Ishikawa (cell line): ENCODE data around the gene UBE2C.

ENCODE experiments used
- CEBPB ChIP-seq: IDR thresholded peaks from 2 replicates; pipeline ENCODE4 v1.6.1; 2012
- CREB1 ChIP-seq: IDR thresholded peaks from 2 replicates; pipeline ENCODE4 v1.6.1; 2012; ENCODE audit warnings: low read depth
- EGR1 ChIP-seq: IDR thresholded peaks from 2 replicates; pipeline ENCODE4 v1.6.1; 2012
- EP300 ChIP-seq: IDR thresholded peaks from 2 replicates; pipeline ENCODE4 v1.6.1; 2012; ENCODE audit warnings: borderline replicate concordance
- FOXM1 ChIP-seq: IDR thresholded peaks from 2 replicates; pipeline ENCODE4 v1.6.1; 2012; ENCODE audit warnings: low read depth, borderline replicate concordance
- MAX ChIP-seq: IDR thresholded peaks from 2 replicates; pipeline ENCODE4 v1.6.1; 2012
- NFIC ChIP-seq: IDR thresholded peaks from 2 replicates; pipeline ENCODE4 v1.6.1; 2012
- RAD21 ChIP-seq: IDR thresholded peaks from 2 replicates; pipeline ENCODE4 v1.6.1; 2012; ENCODE audit warnings: low read depth
- REST ChIP-seq: IDR thresholded peaks from 2 replicates; pipeline ENCODE4 v1.6.1; 2012; ENCODE audit warnings: low read depth, mild to moderate bottlenecking
- TAF1 ChIP-seq: IDR thresholded peaks from 2 replicates; pipeline ENCODE4 v1.6.1; 2012; ENCODE audit warnings: low read depth, mild to moderate bottlenecking
- TCF12 ChIP-seq: IDR thresholded peaks from 2 replicates; pipeline ENCODE4 v1.6.1; 2012; ENCODE audit warnings: low read depth
- TEAD4 ChIP-seq: IDR thresholded peaks from 2 replicates; pipeline ENCODE4 v1.6.1; 2012
- USF1 ChIP-seq: IDR thresholded peaks from 2 replicates; pipeline ENCODE4 v1.6.1; 2012
- YY1 ChIP-seq: IDR thresholded peaks from 2 replicates; pipeline ENCODE4 v1.6.1; 2012; ENCODE audit warnings: low read depth
- ZBTB7A ChIP-seq: IDR thresholded peaks from 2 replicates; pipeline ENCODE4 v1.6.1; 2012; ENCODE audit warnings: low read depth

The UBE2C gene

GRCh38 chr20:45832619-45833018 lies 20.2 kb downstream of the UBE2C start:
- no peak for TF ChIP-seq FOXM1
- no peak for TF ChIP-seq YY1
- TF ChIP-seq CEBPB = no peak
- TF ChIP-seq ZBTB7A = no peak
- TF ChIP-seq EP300 = no peak
- TF ChIP-seq CREB1 = no peak
- no peak for TF ChIP-seq REST
- no peak for TF ChIP-seq TCF12
- TF ChIP-seq TEAD4 = no peak
- no peak for TF ChIP-seq TAF1
- no peak for TF ChIP-seq MAX
- no peak for TF ChIP-seq USF1
- TF ChIP-seq RAD21 = no peak
- no peak for TF ChIP-seq NFIC
- TF ChIP-seq EGR1 = no peak

GRCh38 chr20:45833030-45833882 lies 20.8 kb downstream of the UBE2C start, which contains the start of gene SNX21:
TSS of gene SNX21 (plus strand) at chr20:45833799. CDS start at chr20:45833920, 121 bp downstream.
- TF ChIP-seq EP300 = no peak
- peak; percentile 80 for TF ChIP-seq CEBPB

- TF ChIP-seq CEBPB (no peak), MAX (peak; percentile 64), TCF12 (no peak), TAF1 (peak; percentile 47), YY1 (no peak), EGR1 (no peak), ZBTB7A (peak; percentile 89), TEAD4 (no peak), RAD21 (no peak)
Measured at GRCh38 chr20:45833883-45834796, 21.7 kb downstream of the UBE2C start.

GRCh38 chr20:45834797-45835161 lies 22.3 kb downstream of the UBE2C start:
- TF ChIP-seq MAX = no peak
- TF ChIP-seq CREB1 = no peak
- no peak for TF ChIP-seq USF1
- TF ChIP-seq ZBTB7A = no peak
- no peak for TF ChIP-seq EP300
- no peak for TF ChIP-seq TAF1

GRCh38 chr20:45835329-45835765 lies 22.9 kb downstream of the UBE2C start:
- TF ChIP-seq FOXM1 = no peak
- no peak for TF ChIP-seq TEAD4
- TF ChIP-seq TCF12 = no peak

- TF ChIP-seq MAX (no peak), CREB1 (no peak), EP300 (no peak), REST (no peak), RAD21 (no peak), USF1 (no peak), CEBPB (no peak), TAF1 (no peak), TCF12 (no peak), EGR1 (no peak), YY1 (no peak), ZBTB7A (no peak), TEAD4 (no peak), NFIC (no peak), FOXM1 (no peak)
Measured at GRCh38 chr20:45835825-45836224, 23.4 kb downstream of the UBE2C start.
